Progenitor cell of endocrine pancreas (in vitro differentiated cells): ENCODE results near the gene DAND5. TPM values are rescaled to one million over a fixed set of nuclear protein-coding genes. Genes with fewer than 3 reads are reported as not detected.
A peak's percentile ranks its signal among the peaks of the same experiment; 100 is the strongest.
"Not testable (repeated sequence)": the region's sequence is repeated elsewhere in the genome, so short reads cannot be mapped to it uniquely, and the experiment has no call there.

Source experiments
- DNase-seq: peaks from one replicate; pipeline ENCODE4 v3.0.0; 2021; ENCODE audit warnings: low spot score; ENCODE audit not compliant: unreplicated experiment
- H3K27ac Mint-ChIP-seq: 2 replicates; pipeline ENCODE4 v1.8.0; 2021; ENCODE audit warnings: mild to moderate bottlenecking, moderate library complexity, mixed read lengths
- H3K27me3 Mint-ChIP-seq: 2 replicates; pipeline ENCODE4 v1.8.0; 2021; ENCODE audit warnings: mixed read lengths
- H3K36me3 Mint-ChIP-seq: 2 replicates; pipeline ENCODE4 v1.8.0; 2022; ENCODE audit warnings: mixed read lengths; ENCODE audit not compliant: insufficient read depth
- H3K4me1 Mint-ChIP-seq: 2 replicates; pipeline ENCODE4 v1.8.0; 2021; ENCODE audit warnings: low read depth, mixed read lengths
- H3K4me3 Mint-ChIP-seq: 2 replicates; pipeline ENCODE4 v1.8.0; 2021; ENCODE audit warnings: low read depth, mild to moderate bottlenecking, moderate library complexity, mixed read lengths
- H3K9me3 Mint-ChIP-seq: 2 replicates; pipeline ENCODE4 v1.8.0; 2021; ENCODE audit warnings: low read depth, mixed read lengths
- total RNA-seq: library from RNA; stranded (reverse); gene quantifications from 2 replicates; pipeline ENCODE4 v1.2.1, GENCODE V29; 2021
- TF ChIP-seq, protein P1 (sequence below): fragments of 200-600 bp; sonication (generic); IDR thresholded peaks from one replicate; pipeline ENCODE4 v1.5.0; 2021; ENCODE audit warnings: antibody characterized with exemption, mild to moderate bottlenecking; ENCODE audit not compliant: unreplicated experiment

Gene DAND5
- total RNA-seq, 1 donor from 2014 or later = not detected

DNA sequence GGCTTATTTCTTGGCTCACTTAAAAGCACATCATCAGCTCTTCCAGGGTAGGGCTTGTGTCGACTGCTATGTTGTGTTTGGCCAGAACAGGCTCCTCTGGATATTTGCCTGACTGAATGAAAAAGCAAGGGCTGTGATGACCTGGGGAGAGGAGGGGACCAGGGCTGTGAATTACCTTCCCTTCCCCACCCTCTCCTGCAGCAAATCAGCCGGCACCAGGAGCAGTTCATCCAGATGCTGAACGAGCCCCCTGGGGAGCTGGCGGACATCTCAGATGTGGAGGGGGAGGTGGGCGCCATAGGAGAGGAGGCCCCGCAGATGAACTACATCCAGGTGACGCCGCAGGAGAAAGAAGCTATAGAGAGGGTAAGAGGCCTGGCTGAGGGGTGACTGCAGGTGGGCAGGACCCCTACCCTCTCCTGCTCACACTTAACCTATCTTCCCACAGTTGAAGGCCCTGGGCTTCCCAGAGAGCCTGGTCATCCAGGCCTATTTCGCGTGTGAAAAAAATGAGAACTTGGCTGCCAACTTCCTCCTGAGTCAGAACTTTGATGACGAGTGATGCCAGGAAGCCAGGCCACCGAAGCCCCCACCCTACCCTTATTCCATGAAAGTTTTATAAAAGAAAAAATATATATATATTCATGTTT, 16.8 kb upstream of the DAND5 start:
- no peak overlapping the region for H3K4me3 Mint-ChIP-seq
- TF ChIP-seq, protein P1, sequence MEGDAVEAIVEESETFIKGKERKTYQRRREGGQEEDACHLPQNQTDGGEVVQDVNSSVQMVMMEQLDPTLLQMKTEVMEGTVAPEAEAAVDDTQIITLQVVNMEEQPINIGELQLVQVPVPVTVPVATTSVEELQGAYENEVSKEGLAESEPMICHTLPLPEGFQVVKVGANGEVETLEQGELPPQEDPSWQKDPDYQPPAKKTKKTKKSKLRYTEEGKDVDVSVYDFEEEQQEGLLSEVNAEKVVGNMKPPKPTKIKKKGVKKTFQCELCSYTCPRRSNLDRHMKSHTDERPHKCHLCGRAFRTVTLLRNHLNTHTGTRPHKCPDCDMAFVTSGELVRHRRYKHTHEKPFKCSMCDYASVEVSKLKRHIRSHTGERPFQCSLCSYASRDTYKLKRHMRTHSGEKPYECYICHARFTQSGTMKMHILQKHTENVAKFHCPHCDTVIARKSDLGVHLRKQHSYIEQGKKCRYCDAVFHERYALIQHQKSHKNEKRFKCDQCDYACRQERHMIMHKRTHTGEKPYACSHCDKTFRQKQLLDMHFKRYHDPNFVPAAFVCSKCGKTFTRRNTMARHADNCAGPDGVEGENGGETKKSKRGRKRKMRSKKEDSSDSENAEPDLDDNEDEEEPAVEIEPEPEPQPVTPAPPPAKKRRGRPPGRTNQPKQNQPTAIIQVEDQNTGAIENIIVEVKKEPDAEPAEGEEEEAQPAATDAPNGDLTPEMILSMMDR = no peak
- no peaks in the 10 kb centered on the region for H3K9me3 Mint-ChIP-seq

GRCh38 chr19:12953138-12953798, 16.1 kb upstream of the DAND5 start:
- Mint-ChIP-seq H3K36me3 (peaks cover 22% of the 10 kb centered on the region), H3K27ac (no peak overlapping the region), H3K4me3 (no peak overlapping the region), H3K9me3 (no peaks in the 10 kb centered on the region), H3K27me3 (no peaks in the 10 kb centered on the region), H3K4me1 (peaks cover 8% of the 10 kb centered on the region)
- TF ChIP-seq, protein P1 = no peak
- no peak for DNase-seq

More for the DNA sequence above, 16.8 kb upstream of the DAND5 start:
- H3K36me3 Mint-ChIP-seq = peaks cover 24% of the 10 kb centered on the region
- H3K27ac Mint-ChIP-seq = no peak overlapping the region
- no peaks in the 10 kb centered on the region for H3K27me3 Mint-ChIP-seq
- peaks cover 9% of the 10 kb centered on the region for H3K4me1 Mint-ChIP-seq
- DNase-seq = no peak

DNA sequence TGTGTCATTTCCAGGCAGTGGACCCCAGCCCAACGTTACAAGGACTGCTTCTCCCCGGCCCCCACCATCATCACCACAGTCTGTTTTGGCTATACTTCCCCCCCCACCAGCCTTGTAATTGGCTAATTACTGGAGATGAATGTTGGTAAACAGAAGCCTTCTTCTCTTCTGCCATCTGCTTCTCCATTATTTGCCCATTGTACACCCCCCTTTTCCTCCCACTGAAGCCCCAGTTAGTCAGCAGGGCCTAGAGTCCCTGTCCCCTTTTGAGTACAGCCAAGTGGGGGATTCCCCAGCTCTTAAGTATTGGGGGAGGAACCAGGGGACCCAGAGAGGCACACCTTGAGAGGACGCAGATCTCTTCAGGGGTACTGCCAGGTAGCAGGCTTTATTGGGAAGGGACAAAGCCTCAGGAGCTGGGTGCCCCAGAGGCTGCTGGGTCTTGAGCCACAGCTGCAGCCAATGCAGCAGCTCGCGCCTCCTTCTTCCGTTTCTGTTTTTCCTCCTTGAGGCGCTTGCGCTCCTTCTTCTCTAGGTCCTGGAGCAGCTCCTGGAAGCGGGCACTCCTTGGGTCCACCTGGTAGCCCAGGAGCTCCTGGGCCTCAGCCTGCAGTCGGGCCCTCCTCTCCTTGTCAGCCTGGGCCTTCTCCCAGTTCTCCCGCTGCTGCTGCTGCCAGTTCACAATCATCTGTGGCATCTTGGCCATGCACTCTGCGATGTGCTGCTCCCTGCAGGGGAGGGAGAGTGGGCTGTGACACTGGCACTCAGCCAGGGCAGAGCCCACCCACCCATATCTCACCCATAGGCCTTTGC, 15.4 kb upstream of the DAND5 start:
- Mint-ChIP-seq H3K27me3 (no peaks in the 10 kb centered on the region), H3K36me3 (peaks cover 22% of the 10 kb centered on the region), H3K27ac (no peak overlapping the region), H3K9me3 (no peaks in the 10 kb centered on the region), H3K4me3 (peak overlapping the region; percentile 34), H3K4me1 (peaks cover 8% of the 10 kb centered on the region)
- TF ChIP-seq, protein P1 = no peak
- DNase-seq = no peak

DNA sequence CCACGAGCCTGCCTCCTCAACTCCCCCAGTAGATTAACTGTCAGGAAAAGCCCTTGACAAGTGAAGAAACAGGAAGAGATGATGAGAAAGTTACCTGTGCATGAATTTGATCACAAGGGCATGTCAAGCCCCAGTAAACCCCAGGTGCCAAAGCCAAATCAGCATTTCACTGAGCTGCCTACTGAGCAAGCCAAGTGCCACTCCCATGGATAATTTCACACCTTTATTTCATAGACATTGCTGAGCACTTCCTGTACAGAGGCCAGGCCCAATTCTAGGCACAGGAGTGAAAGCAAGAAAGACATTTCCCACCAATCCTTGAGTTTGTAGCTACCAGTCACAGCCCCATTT, 14.8 kb upstream of the DAND5 start:
- Mint-ChIP-seq H3K9me3 (no peaks in the 10 kb centered on the region), H3K4me3 (peak overlapping the region; percentile 34), H3K27ac (peak overlapping the region; percentile 13), H3K4me1 (peaks cover 8% of the 10 kb centered on the region), H3K27me3 (no peaks in the 10 kb centered on the region), H3K36me3 (peaks cover 20% of the 10 kb centered on the region)
- TF ChIP-seq, protein P1 = no peak
- no peak for DNase-seq

DNA sequence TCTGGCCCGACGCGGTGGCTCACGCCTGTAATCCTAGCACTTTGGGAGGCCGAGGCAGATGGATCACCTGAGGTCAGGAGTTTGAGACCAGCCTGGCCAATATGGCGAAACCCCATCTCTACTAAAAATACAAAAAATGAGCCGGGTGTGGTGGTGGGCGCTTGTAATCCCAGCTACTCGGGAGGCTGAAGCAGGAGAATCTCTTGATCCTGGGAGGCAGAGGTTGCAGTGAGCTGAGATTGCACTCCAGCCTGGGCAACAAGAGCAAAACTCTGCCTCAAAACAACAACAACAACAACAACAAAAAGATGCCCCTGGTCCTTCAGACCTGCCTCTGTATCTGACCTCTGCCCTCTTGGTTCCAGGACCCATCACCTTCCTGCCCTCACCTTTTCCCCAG, 13.8 kb upstream of the DAND5 start:
- H3K9me3 Mint-ChIP-seq = not testable (repeated sequence)

More for the DNA sequence above, 13.8 kb upstream of the DAND5 start:
- Mint-ChIP-seq H3K27ac (peak overlapping the region; percentile 92), H3K4me3 (peak overlapping the region; percentile 83), H3K36me3 (peaks cover 14% of the 10 kb centered on the region)
- not testable (repeated sequence) for H3K27me3 Mint-ChIP-seq, H3K4me1 Mint-ChIP-seq, DNase-seq
